ENCODE data around the gene TMEM214.

The TMEM214 gene

DNA sequence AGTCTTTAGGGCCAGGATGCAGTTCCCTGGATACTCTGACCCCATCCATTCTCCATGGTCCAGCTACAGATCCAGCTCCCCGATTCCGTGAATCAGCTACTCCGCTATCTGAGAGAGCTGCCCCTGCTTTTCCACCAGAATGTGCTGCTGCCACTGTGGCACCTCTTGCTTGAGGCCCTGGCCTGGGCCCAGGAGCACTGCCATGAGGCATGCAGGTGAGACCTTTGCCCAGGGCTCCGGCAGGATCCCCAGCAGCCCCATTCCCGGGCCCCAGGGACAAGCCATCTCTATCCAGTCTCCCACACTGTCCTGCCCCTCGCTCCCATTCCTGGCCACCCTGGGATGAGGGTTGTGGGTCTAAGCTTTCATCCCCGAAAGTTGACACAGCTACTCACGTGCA lies 7.5 kb downstream of the TMEM214 start:
- DNase-seq = no peak

DNA sequence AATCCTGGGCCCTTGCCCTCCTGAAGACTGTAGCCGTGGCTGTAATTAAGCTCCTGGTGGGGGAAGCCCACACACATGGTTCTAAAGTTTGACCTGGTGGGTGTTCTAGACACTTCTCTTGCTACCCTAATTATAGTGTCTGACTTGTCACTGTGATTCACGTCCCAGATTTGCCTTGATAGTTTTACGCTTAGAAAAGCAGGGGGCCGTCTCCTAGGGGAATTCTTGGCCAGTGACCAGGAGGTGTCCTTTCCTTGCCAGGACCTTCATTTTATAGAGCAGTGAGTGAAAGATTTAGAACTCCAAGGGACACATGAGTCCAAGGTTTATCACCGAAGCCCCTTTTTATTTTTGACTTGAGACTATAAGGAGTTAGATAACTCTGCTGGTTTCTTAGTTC lies 9.0 kb downstream of the TMEM214 start:
- DNase-seq = no peak

DNA sequence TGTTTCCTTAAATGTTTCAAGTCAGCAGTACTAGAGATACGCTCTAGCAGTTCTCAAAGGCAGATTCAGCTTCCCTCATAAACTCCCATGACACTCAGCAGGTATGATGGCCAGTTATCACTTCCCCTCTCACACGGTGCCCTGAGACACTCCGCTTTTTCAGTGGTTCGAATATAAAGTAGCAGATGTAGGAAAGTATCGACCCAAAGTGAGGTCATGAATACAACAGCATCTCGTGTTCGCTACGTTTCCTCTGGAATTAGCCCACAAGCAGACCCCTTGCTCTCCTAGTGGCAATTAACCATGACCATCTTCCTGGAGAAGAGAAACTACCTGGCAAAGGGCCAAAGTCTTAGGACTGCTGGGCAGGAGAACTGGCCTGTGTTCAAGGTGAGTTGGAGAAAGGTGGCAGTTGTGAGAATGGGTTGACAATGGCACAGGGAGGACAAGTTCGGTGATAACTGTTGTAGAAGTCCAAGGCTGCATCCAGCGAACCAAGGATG lies 9.4 kb downstream of the TMEM214 start:
- DNase-seq = no peak

DNA sequence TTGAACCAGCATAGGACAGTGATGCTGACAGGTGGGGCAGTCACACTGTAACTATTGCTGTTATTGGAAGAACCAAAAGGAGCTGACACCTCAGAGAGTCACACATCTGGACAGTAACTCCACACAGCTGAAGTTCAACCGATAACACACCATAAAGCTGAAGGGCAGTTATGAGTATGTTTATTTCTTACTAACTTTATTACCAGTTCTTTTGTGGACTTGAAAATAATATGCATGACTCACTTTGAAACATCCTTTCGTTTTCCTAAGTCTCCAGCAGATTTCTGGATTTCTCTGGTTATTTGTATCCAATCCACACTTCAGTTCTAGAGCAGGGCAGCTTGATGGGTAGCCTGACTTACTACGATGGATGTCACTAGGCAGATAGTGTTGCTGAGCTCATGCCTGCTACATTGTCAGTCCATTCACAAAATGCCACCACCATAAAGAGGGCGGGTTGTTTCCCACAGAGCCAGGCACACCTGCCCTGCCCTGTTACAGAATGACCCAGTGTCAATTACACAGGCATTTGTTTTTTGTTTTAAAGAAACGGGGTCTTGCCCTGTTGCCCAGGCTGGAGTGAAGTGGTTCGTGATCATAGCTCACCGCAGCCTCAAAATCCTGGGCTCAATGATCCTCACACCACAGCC lies 10.3 kb downstream of the TMEM214 start:
- no peak for DNase-seq

DNA sequence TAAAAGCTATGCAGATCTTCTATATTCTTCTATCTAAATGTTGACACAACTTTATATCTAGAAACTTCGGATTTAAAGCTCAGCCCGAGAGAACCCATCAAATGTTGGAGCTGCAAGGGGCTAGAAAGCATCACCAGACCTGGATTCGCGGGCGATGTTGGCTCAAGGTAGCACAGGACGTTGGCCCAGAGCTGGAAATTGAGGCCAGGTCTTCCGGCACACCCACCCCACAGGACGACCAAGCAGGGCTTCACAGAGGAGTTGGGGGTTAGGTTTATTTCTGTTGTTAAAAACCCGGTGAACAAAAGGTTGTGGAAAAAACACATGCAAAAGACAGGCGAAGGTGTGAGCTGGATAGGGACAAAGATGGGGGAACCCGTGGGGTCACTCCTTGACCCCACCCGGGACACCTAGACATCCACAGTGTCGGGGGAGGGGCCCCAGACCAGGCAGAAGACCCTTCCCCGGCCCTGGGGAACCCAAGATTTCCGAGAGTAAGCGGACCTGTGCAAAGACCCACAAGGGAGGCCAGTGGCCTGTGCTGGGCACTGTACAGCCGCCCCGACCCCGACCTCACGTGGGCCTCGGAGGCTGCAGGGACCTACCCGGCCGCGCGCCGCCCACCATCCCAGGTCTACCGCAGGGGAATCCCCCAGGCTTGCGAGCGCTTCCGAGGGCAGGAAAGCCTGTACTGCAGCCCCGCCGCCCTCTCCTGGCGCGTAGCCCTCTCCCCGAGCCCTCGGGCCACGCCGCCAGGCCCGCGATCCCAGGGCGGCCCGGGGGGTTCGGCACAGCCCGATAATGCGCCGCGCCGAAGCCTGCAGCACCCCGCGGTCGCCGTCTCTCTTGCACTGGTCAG lies 16.9 kb downstream of the TMEM214 start:
- no peak for DNase-seq

DNA sequence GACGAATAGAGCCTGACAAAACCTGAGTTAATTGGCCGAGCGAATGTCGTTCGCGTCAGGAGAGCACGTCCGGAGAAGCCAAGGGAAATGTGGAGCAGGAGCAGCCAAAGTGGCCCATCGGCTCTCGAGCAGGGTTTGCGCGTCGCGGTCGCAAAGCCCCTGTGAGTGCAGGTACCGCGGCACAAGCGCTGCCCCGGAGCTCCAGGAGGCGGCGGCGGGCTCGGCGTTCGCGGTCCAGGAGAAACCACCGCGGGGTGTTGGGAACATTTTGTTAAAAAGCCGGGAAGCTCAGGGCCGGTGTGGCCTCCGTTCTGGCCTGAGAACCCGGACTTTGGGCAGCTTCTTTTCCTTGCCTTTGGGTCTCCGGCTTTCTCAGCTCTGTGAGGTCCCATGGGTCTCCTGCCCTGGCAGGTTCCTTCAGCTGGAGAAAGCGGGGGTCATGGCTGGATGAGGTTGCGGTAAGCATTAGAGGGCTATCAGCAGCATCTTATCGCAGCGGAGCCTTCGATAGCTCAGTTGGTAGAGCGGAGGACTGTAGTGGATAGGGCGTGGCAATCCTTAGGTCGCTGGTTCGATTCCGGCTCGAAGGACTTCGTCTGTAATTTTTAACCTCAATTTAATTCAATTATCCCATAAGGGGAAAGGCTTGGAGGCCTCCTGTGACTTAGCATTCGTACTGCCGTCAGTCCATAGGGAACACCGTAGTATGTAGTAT lies 17.7 kb downstream of the TMEM214 start:
- DNase-seq = peak; percentile 99

DNA sequence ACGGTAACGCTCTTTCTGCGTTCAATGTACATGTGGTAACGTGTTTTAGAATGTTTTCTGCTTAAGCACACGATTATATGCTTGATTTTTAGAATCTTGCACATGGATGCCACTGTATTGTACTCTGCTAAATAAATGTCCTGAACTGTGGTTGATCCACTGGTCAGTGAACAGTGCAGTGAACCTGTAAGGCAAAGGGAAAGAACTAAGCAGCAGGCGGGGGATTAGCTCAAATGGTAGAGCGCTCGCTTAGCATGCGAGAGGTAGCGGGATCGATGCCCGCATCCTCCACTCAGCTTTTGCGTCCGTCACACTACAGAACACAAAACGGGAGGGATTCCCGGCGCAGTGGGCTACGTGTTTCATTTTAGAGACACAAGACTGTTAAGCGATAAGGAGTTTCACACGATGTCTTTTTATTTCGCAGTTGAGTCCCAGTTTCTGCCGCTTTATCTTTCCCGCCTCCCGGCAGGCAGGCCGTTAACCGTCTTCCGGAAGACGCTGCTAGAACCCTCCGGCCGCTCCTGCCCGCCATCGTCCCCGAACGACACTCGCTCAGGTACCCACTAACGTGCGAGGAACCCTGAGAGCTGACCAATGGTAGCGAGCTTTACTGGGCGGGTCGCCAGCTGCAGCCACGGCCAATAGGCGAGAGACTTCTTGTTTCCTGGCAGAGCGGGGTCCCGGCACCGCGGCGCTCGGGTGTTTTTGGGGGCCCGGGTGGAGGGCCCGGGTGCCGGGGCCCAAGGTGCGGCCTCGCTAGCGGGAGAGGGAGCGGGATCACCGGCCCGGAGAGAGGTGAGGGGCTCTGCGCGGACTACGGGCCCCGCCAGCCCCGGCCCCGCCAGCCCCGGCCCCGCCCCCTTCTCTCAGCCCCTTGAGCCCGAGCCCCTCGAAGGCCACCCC lies 18.5 kb downstream of the TMEM214 start, which contains the start of gene AGBL5:
Gene AGBL5, plus strand, starts transcription at position 673 of the 906 bp plus-strand sequence. CDS start 1,291 bp downstream, outside the sequence.
- DNase-seq = peak; percentile 99

DNA sequence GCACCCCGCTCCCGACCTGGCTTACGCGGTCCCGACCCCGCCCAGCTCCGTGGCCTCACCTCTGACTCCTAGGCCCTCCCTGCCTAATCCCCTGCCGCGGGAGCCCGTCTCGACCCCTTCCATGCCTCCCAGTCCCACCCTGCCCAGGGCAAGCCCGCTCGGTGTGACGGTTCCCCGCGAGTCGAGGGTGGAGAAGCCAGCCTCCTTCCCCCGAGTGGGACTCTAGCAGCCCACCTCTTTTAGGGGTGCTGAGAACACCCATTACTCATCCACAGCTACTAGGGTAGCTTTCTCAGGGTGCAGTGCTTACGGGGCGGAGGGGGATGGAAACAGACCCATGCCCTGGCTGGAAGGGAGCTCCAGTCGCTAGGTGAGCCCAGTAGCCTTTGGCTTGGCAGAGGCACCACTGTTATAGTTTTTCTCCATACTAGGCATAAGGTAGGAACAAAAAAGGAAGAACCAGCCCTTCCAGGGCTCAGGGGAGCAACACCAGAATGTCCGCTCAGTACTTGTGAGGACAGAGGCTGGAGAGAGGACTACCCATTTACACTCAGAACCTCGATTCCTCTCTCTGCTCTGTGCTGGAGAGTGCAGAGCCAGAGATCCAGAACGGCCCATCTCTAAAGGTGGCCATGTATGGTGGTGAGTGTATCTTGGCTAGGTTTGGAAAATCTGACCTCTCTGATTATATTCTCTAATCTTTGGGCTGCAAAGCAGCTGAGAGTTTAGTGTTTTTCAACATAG lies 19.3 kb downstream of the TMEM214 start:
- peak; percentile 56 for DNase-seq

DNA sequence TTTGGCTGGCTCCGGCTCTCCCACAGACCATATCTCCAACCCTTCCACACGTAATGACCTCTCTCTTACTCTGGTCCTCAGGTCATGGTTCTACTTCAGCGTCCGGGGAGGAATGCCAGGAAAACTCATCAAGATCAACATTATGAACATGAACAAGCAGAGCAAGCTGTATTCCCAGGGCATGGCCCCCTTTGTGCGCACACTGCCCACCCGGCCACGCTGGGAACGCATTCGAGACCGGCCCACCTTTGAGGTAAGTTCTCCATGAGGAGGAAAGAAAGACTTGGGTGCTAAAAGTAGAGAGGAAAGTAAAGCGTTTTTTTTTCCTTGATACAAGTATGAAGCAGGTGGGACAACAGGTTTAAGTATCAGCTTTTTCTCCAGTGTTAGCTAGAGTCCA lies 20.6 kb downstream of the TMEM214 start:
- no peak for DNase-seq

DNA sequence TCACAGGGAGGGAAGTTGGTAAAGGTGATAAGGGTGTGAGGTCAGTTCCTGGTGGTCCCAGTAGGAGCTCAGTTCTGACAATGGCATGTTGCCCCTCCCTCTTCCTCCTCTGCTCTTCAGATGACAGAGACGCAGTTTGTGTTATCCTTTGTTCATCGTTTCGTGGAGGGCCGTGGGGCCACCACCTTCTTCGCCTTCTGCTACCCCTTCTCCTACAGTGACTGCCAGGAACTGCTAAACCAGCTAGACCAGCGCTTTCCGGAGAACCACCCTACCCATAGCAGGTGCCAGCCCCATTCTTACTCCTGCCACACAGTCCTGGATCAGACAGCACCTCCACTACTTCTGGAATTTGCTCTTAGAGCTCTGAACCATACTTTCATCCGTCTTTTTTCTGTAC lies 21.0 kb downstream of the TMEM214 start:
- no peak for DNase-seq

DNA sequence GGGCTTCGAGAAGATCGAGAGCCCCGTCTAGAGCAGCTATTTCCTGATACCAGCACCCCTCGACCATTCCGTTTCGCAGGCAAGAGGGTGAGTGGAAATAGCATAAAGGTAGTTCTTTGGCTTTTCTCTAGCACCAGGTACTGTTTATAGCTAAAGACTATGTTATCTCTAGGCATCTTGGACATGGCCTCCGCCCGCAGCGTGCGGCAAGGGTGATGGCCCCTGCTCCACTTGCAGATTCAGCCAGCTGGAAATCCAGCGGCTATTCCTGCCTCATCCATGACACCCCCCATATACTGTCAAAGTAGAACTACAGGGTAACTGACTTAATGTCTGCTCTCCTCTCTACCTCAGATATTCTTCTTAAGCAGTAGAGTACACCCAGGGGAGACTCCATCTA lies 22.0 kb downstream of the TMEM214 start:
- DNase-seq = no peak

DNA sequence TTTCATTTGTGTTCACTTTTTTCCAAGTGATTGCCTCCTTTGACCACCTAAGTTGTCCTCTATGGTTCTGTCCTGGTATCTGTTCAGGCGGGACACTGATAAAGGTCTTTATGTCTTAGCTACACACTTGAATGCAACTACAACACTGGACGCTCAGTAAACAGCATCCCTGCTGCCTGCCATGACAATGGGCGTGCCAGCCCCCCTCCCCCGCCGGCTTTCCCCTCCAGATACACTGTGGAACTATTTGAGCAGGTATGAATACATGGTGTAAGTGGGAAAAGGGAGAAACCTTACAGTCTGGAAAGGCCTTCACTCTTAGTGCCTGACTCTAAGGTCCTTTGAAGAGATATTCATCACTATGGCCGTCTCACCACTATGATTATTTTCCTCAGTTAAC lies 24.4 kb downstream of the TMEM214 start:
- no peak for DNase-seq

DNA sequence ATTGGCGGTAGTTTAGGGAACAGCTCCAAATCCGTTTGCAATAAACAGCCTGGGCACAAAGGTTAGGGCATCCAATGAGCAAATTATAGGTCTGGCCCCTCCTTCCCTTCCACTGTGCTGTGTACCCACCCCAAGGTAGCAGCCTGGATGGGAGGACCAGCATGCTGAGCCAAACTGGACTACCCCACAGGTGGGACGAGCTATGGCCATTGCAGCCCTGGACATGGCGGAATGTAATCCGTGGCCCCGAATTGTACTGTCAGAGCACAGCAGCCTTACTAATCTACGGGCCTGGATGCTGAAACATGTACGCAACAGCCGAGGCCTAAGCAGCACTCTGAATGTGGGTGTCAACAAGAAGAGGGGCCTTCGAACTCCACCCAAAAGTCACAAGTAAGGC lies 25.4 kb downstream of the TMEM214 start:
- DNase-seq = no peak

DNA sequence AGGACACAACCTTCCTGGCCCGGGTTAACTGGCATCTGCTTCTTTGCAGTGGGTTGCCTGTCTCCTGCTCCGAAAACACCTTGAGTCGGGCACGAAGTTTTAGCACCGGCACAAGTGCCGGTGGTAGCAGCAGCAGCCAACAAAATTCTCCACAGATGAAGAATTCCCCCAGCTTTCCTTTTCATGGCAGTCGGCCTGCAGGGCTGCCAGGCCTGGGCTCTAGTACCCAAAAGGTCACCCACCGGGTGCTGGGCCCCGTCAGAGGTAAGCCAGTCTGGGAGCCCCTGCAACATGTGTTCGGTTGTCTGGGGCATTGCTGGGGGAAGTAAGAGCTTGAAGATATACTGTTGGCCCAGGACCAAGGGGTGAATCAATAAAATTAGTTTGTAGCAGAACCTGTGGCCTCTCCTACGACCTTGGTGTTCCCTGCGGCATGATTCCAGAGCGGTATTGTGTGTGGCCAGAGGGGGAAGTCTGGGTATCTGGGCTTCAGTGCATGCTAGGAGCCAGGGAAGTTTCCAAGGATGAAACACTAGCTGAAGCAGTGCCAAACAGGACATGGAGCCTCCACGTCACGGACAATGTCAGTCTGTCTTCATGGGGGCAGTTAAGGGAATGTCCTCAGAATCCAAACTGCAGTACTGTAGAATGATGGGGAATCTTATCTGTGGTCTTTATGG lies 26.5 kb downstream of the TMEM214 start:
- DNase-seq = no peak

DNA sequence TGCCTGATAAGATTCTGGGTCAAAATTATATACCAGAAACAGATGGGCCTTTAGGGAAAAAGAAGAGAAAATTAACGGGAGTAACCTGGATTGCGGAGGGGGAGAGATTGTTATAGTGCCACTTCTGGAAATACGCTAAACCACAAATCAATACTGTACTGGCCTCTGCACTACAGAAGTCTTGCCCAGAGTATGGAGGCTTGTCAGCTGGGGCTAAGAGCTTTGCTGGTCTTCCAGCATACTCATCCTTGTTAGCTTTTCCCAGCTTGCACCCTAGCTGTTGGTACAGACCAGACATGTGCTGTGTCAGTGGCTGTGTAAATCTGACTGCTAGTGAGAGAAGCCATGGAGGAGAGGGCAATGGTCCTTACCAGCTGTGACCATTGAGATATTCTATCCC lies 27.6 kb downstream of the TMEM214 start:
- DNase-seq = no peak

DNA sequence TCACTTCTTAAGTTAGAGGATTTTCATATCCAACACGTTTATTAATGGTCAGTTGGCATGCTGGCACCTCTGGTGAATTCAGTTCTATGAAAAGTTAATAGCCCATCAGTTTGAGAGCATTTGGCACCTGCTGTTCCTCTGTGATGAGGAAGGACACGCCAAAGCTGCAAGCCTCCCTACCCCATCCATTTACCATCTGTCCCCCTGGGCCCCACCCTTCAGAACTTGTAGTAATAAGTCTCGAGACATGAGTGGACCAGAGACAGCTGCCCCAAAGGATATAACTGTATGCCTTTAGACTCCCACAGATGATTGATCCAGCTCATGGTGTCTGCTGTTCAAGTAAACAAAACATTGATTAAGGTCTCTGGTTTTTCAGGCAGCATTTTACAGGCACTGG lies 32.4 kb downstream of the TMEM214 start:
- DNase-seq = no peak

DNA sequence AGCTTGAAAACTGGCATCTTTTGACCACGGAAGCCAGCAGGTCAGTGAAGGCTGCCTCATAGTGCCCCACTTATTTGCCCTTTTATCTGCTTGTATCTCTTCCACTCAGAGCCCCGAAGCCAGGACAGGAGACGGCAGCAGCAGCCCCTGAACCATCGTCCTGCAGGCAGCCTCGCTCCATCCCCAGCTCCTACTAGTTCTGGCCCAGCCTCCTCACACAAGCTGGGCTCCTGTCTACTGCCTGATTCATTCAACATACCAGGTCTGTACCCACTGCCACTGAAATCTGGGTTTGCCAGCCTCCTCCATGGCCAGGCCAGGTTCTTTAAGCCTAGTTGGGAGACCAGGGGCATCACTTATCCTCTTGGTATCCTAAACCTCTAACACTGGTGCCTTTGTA lies 34.6 kb downstream of the TMEM214 start:
- DNase-seq = no peak

DNA sequence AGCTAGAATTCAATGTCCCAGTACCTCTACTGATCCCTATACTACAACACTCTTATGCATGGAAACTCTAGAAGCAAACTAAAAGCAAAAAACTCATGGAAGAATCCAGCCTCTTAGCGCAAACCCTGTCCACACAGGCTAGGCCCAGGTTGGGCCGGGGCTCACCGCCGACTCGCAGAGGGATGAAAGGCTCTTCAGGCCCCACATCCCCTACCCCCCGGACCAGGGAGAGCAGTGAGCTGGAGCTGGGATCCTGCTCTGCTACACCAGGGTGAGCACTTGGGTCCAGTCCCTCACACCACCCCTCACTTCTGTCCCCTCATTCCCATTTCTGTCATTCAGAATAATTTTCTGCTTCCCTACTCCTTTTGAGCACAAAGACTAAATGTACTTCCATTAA lies 36.7 kb downstream of the TMEM214 start:
- DNase-seq = no peak

DNA sequence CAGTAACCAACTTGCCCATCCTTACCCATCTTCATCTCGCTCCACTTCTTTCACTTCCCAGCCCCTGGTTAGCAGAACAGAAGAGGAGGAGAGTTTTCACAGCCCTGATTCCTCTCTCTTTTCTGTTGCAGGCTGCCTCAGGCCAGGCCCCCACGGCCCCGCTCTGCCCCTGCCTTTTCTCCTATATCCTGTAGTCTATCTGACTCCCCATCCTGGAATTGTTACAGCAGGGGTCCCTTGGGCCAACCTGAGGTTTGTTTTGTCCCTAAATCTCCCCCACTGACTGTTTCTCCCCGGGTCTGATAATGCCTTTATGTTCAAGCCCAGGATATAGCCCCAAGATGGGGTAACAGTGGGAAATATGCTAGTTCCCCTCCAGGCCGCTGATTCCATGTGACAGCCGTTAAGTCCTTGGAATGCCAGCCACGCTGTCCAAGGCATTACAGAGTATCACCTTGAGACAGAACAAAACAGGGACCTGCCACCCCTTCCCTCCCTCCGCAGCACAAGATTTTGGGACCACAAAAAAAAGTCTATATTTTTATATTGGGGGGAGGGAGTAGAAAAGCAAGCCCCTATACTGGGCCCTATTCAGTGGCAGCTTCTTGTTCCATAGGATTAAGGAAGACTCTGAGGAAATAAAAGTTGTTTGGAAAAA lies 37.3 kb downstream of the TMEM214 start:
- no peak for DNase-seq

DNA sequence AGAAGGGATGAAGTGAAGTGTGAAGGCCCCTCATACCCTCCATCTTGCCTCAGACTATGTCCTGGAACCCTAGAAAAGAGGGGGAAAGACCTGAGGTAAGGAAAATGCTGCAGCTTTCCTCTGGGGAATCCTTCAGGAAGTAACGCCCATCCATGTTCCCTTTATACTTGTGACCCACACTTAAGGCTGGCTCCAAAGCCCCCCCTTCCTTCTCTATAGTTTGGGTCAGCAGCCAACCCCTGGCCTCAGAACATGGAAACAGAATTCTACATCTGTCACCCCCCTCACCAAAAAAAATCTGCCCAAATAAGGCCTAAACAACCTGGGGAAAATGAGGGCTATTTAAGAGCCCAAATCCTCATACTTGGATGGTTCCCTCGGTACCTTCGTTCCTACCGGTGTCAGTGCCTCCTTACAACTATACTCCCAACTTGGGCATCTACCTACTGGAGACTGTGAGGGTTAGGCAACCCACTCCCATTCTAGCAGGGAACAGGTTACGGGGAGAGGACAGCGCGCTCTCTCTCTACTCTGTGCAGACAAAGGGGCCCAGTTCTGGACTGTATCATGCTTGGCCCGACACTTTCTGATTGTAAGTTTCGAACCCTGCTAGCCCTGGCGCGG lies 38.0 kb downstream of the TMEM214 start:
- no peak for DNase-seq
